ENCODE data around the gene ATP2B1.

ATP2B1 gene

DNA sequence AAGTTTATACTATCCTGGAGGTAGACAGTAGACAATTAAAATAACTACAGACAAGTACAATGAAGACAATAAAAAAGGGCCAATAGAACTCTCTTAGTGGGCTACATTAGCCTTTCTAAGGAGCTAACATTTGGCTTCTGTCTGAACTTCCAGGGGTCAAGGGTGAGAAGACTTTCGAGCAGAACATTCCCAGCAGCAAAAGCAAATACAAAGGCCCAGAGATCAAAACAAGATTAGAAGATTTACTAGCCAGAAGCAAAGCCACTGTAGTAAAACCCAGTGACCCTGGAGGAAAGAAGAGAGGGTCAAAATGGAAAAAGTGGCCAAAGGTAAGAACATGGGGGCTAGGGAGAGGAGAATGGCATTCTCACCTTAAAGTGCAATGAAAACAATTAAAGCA lies 63.2 kb downstream of the ATP2B1 start:
- no peak overlapping the region for H3K27ac ChIP-seq
- no peaks in the 10 kb centered on the region for H3K27me3 ChIP-seq (replicated peaks)
- TF ChIP-seq, protein P1, sequence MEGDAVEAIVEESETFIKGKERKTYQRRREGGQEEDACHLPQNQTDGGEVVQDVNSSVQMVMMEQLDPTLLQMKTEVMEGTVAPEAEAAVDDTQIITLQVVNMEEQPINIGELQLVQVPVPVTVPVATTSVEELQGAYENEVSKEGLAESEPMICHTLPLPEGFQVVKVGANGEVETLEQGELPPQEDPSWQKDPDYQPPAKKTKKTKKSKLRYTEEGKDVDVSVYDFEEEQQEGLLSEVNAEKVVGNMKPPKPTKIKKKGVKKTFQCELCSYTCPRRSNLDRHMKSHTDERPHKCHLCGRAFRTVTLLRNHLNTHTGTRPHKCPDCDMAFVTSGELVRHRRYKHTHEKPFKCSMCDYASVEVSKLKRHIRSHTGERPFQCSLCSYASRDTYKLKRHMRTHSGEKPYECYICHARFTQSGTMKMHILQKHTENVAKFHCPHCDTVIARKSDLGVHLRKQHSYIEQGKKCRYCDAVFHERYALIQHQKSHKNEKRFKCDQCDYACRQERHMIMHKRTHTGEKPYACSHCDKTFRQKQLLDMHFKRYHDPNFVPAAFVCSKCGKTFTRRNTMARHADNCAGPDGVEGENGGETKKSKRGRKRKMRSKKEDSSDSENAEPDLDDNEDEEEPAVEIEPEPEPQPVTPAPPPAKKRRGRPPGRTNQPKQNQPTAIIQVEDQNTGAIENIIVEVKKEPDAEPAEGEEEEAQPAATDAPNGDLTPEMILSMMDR (IDR thresholded peaks at IDR 0.05; ENCODE audit: low read depth, low read length, missing control alignments), result no peak
- no peak overlapping the region for H3K4me3 ChIP-seq (ENCODE audit: low read depth, low read length)
- in situ Hi-C loops (cut with HindIII; ENCODE audit: low pct_ligation_motif_present, low sequenced_read_pairs), result no loop called here
- no peak for DNase-seq
- H3K36me3 ChIP-seq (replicated peaks), result no peaks in the 10 kb centered on the region

GRCh38 chr12:89642959-89643358 lies 65.7 kb downstream of the ATP2B1 start:
- TF ChIP-seq, protein P1 (IDR thresholded peaks at IDR 0.05; ENCODE audit: low read depth, low read length, missing control alignments), result no peak
- DNase-seq, result no peak
- Histone ChIP-seq H3K4me3 (ENCODE audit: low read depth, low read length) (no peak overlapping the region), H3K27ac (no peak overlapping the region), H3K36me3 (replicated peaks) (no peaks in the 10 kb centered on the region), H3K27me3 (replicated peaks) (no peaks in the 10 kb centered on the region)
- in situ Hi-C loops (cut with HindIII; ENCODE audit: low pct_ligation_motif_present, low sequenced_read_pairs), result no loop called here

DNA sequence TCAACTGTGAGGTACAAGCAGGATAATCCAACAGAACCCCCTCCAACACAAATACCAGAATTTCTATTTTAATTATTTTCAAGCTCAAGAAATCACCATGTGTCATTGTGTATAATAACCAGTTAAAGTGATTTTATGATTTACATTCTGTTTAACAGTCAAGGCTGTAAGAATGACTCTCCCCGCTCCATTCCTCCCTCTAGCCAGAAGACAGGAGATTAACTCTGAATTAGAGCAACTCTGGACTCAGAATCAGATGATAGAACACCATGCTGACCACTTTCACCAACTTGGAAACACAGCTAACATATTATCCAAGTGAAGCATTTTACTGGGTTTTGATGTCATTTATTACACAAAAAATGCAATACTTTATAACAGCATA lies 71.9 kb downstream of the ATP2B1 start:
- H3K27ac ChIP-seq, result no peak overlapping the region
- H3K4me3 ChIP-seq (ENCODE audit: low read depth, low read length), result no peak overlapping the region
- no peaks in the 10 kb centered on the region for H3K36me3 ChIP-seq (replicated peaks)
- in situ Hi-C loops (cut with HindIII; ENCODE audit: low pct_ligation_motif_present, low sequenced_read_pairs), result no loop called here
- H3K27me3 ChIP-seq (replicated peaks), result no peaks in the 10 kb centered on the region
- TF ChIP-seq, protein P1 (IDR thresholded peaks at IDR 0.05; ENCODE audit: low read depth, low read length, missing control alignments), result no peak
- DNase-seq, result no peak

DNA sequence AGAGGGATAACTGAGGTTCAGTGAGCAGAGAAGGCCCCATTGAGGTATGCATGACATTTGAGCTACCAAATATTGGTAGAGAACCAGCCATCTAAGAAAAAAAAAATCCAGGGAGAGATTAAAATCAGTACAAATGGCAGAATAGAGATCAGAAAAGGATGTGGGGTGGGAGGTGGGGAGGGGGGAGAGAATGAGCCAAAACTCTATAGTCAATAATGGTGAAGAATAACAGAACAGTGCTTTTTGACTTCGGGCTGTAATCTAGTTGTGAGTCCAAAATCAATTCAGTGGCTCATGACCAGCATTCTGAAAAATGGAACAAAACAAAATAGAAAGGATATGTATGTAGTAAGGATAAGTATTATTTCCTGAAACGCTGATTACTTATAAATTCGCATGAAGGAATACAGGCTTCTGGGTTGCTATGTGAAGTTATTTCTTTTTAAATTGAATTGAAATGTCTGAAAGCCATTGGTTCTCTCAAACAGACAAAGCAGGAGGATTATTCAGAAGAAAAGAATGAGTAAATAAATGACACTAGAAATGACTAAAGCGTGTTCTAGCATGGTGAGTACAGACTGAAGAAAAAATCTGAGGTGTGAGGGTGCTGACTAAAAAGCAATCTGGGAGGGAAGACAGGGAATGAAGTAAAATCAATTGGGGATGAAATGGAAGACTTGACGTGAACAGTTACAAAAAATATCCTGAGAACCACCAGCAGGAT lies 72.4 kb downstream of the ATP2B1 start:
- Histone ChIP-seq H3K27ac (no peak overlapping the region), H3K27me3 (replicated peaks) (no peaks in the 10 kb centered on the region), H3K4me3 (ENCODE audit: low read depth, low read length) (no peak overlapping the region), H3K36me3 (replicated peaks) (no peaks in the 10 kb centered on the region)
- in situ Hi-C loops (cut with HindIII; ENCODE audit: low pct_ligation_motif_present, low sequenced_read_pairs), result no loop called here
- DNase-seq, result no peak
- TF ChIP-seq, protein P1 (IDR thresholded peaks at IDR 0.05; ENCODE audit: low read depth, low read length, missing control alignments), result no peak

DNA sequence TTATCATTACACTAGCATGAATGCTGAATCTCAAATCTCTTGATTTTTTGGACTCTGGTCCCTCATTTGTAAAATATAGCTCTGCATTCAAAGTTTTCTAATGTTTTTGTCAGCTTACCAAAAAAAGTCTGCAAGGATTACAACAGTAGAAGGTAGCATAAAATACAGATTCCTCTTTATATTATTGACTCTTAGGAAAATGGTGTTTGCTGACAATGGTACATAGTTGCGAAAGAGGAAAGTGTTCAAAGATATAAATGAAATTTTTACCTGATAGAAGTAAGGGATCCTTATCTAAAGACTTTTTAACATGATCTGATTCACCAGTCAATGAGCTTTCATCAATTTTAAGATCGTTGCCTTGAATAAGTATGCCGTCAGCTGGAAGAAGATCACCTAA lies 74.1 kb downstream of the ATP2B1 start:
- H3K27me3 ChIP-seq (replicated peaks), result no peaks in the 10 kb centered on the region
- TF ChIP-seq, protein P1 (IDR thresholded peaks at IDR 0.05; ENCODE audit: low read depth, low read length, missing control alignments), result no peak
- H3K27ac ChIP-seq, result no peak overlapping the region
- no peak for DNase-seq
- in situ Hi-C loops (cut with HindIII; ENCODE audit: low pct_ligation_motif_present, low sequenced_read_pairs), result no loop called here
- H3K4me3 ChIP-seq (ENCODE audit: low read depth, low read length), result no peak overlapping the region
- H3K36me3 ChIP-seq (replicated peaks), result no peaks in the 10 kb centered on the region

- Histone ChIP-seq H3K36me3 (replicated peaks) (no peaks in the 10 kb centered on the region), H3K4me3 (ENCODE audit: low read depth, low read length) (no peak overlapping the region), H3K27me3 (replicated peaks) (no peaks in the 10 kb centered on the region), H3K27ac (no peak overlapping the region)
- TF ChIP-seq, protein P1 (IDR thresholded peaks at IDR 0.05; ENCODE audit: low read depth, low read length, missing control alignments), result no peak
- in situ Hi-C loops (cut with HindIII; ENCODE audit: low pct_ligation_motif_present, low sequenced_read_pairs), result no loop called here
- DNase-seq, result no peak
These were observed 75.9 kb downstream of the ATP2B1 start for GRCh38 chr12:89632778-89633177.

Data from brain microvascular endothelial cell (primary cell).